ENCODE data around the gene LRRK1.

- TF ChIP-seq FOXJ3 (CRISPR knock-in tag; IDR thresholded peaks at IDR 0.05; ENCODE audit: borderline replicate concordance) (no peak), CREM (CRISPR knock-in tag; IDR thresholded peaks at IDR 0.05) (no peak), NFATC4 (CRISPR knock-in tag; IDR thresholded peaks at IDR 0.05) (no peak), RELA (CRISPR knock-in tag; IDR thresholded peaks at IDR 0.05; ENCODE audit: borderline replicate concordance) (no peak), SMAD4 (CRISPR knock-in tag; IDR thresholded peaks at IDR 0.05) (no peak)
- TF ChIP-seq, protein P1, sequence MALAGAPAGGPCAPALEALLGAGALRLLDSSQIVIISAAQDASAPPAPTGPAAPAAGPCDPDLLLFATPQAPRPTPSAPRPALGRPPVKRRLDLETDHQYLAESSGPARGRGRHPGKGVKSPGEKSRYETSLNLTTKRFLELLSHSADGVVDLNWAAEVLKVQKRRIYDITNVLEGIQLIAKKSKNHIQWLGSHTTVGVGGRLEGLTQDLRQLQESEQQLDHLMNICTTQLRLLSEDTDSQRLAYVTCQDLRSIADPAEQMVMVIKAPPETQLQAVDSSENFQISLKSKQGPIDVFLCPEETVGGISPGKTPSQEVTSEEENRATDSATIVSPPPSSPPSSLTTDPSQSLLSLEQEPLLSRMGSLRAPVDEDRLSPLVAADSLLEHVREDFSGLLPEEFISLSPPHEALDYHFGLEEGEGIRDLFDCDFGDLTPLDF (CRISPR knock-in tag; IDR thresholded peaks at IDR 0.05), result no peak
- TF ChIP-seq, protein P2, sequence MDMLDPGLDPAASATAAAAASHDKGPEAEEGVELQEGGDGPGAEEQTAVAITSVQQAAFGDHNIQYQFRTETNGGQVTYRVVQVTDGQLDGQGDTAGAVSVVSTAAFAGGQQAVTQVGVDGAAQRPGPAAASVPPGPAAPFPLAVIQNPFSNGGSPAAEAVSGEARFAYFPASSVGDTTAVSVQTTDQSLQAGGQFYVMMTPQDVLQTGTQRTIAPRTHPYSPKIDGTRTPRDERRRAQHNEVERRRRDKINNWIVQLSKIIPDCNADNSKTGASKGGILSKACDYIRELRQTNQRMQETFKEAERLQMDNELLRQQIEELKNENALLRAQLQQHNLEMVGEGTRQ (CRISPR knock-in tag; IDR thresholded peaks at IDR 0.05), result no peak
Measured at GRCh38 chr15:100987143-100987542, 68.0 kb downstream of the LRRK1 start.

Measured in WTC11 (cell line).